ENCODE data around the gene DSCAM. TPM values are rescaled to one million over a fixed set of nuclear protein-coding genes. Genes with fewer than 3 reads are reported as not detected.

Gene DSCAM
- total RNA-seq, 1 experiment from 2014 or later: not detected

GRCh38 chr21:40829791-40830190 is 17.2 kb downstream of the DSCAM start:
- BruUV-seq (replicated peaks): no TSS peak
- Histone ChIP-seq H3K9me3 (ENCODE audit: control insufficient read depth in 1 of 2, insufficient read depth in 1 of 2, low read depth in 1 of 2, low read length in 2 of 2) (peaks cover 8 to 34% of the 10 kb centered on the region in 2 experiments; a peak in 2 of 4 replicates), H4K20me1 (ENCODE audit: insufficient read depth) (no peaks in the 10 kb centered on the region), H3K27ac (ENCODE audit: low read depth, low read length) (no peak overlapping the region), H3K79me2 (ENCODE audit: insufficient read depth, low read length) (no peaks in the 10 kb centered on the region), H3K36me3 (ENCODE audit: control insufficient read depth in 1 of 2, insufficient read depth in 2 of 2, low read length in 2 of 2) (no peaks in the 10 kb centered on the region), H2AFZ (ENCODE audit: low read depth, low read length, poor library complexity, severe bottlenecking) (no peak overlapping the region), H3K9ac (ENCODE audit: low read length) (no peak overlapping the region), H3K9me2 (ENCODE audit: insufficient read depth) (no peaks in the 10 kb centered on the region), H3K27me3 (ENCODE audit: insufficient read depth, low read length) (no peaks in the 10 kb centered on the region), H3K4me1 (ENCODE audit: control insufficient read depth in 1 of 2, insufficient read depth in 2 of 2, low read length in 2 of 2) (no peaks in the 10 kb centered on the region), H3K4me3 (replicated peaks in 1 of 2; ENCODE audit: low read depth in 1 of 2, low read length in 2 of 2) (no peak overlapping the region), H3K4me2 (ENCODE audit: low read length) (no peak overlapping the region)
- POLR2A ChIA-PET: no interaction called here
- intact Hi-C loops (cut with micrococcal nuclease): no loop called here
- RAD21 ChIA-PET (ENCODE audit: low non-redundant PET in 1 of 2, low total read pairs in 2 of 2, uncharacterized antibody in 2 of 2, unreplicated experiment in 2 of 2): no interaction called here
- TF ChIP-seq POLR2AphosphoS5 (IDR thresholded peaks at IDR 0.05; ENCODE audit: low read depth, low read length): no peak
- no peak for TF ChIP-seq MAX (IDR thresholded peaks at IDR 0.05)
- TF ChIP-seq, protein P1, sequence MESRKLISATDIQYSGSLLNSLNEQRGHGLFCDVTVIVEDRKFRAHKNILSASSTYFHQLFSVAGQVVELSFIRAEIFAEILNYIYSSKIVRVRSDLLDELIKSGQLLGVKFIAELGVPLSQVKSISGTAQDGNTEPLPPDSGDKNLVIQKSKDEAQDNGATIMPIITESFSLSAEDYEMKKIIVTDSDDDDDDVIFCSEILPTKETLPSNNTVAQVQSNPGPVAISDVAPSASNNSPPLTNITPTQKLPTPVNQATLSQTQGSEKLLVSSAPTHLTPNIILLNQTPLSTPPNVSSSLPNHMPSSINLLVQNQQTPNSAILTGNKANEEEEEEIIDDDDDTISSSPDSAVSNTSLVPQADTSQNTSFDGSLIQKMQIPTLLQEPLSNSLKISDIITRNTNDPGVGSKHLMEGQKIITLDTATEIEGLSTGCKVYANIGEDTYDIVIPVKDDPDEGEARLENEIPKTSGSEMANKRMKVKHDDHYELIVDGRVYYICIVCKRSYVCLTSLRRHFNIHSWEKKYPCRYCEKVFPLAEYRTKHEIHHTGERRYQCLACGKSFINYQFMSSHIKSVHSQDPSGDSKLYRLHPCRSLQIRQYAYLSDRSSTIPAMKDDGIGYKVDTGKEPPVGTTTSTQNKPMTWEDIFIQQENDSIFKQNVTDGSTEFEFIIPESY (IDR thresholded peaks at IDR 0.05; ENCODE audit: extremely low read depth, insufficient replicate concordance, low read length): no peak
- TF ChIP-seq EGR1 (IDR thresholded peaks at IDR 0.05; ENCODE audit: low read depth): no peak
- TF ChIP-seq TCF7L2 (IDR thresholded peaks at IDR 0.05; ENCODE audit: borderline replicate concordance, extremely low read depth, insufficient read depth, insufficient read length): no peak
- TF ChIP-seq SRF (IDR thresholded peaks at IDR 0.05; ENCODE audit: low read depth): no peak
- TF ChIP-seq CBX3 (IDR thresholded peaks at IDR 0.05; ENCODE audit: low read depth): no peak
- TF ChIP-seq EZH2phosphoT487 (IDR thresholded peaks at IDR 0.05; ENCODE audit: borderline replicate concordance): no peak
- DNase-seq (ENCODE audit: low read depth, low spot score) (no peak), ATAC-seq (no peak)
- CTCF ChIA-PET: no interaction called here

- DNase-seq (ENCODE audit: low read depth, low spot score) (no peak), ATAC-seq (no peak)
- Histone ChIP-seq H4K20me1 (ENCODE audit: insufficient read depth) (no peaks in the 10 kb centered on the region), H3K9me3 (ENCODE audit: control insufficient read depth in 1 of 2, insufficient read depth in 1 of 2, low read depth in 1 of 2, low read length in 2 of 2) (peaks cover 8 to 34% of the 10 kb centered on the region in 2 experiments; a peak in 2 of 4 replicates), H3K27me3 (ENCODE audit: insufficient read depth, low read length) (no peaks in the 10 kb centered on the region), H2AFZ (ENCODE audit: low read depth, low read length, poor library complexity, severe bottlenecking) (no peak overlapping the region), H3K4me3 (replicated peaks in 1 of 2; ENCODE audit: low read depth in 1 of 2, low read length in 2 of 2) (no peak overlapping the region), H3K79me2 (ENCODE audit: insufficient read depth, low read length) (no peaks in the 10 kb centered on the region), H3K9me2 (ENCODE audit: insufficient read depth) (no peaks in the 10 kb centered on the region), H3K27ac (ENCODE audit: low read depth, low read length) (no peak overlapping the region), H3K4me1 (ENCODE audit: control insufficient read depth in 1 of 2, insufficient read depth in 2 of 2, low read length in 2 of 2) (no peaks in the 10 kb centered on the region), H3K4me2 (ENCODE audit: low read length) (no peak overlapping the region), H3K9ac (ENCODE audit: low read length) (no peak overlapping the region), H3K36me3 (ENCODE audit: control insufficient read depth in 1 of 2, insufficient read depth in 2 of 2, low read length in 2 of 2) (no peaks in the 10 kb centered on the region)
- no TSS peak for BruUV-seq (replicated peaks)
- intact Hi-C loops (cut with micrococcal nuclease): no loop called here
- ChIA-PET POLR2A (no interaction called here), RAD21 (ENCODE audit: low non-redundant PET in 1 of 2, low total read pairs in 2 of 2, uncharacterized antibody in 2 of 2, unreplicated experiment in 2 of 2) (no interaction called here), CTCF (no interaction called here)
- no peak for TF ChIP-seq ZNF274 (IDR thresholded peaks at IDR 0.05; ENCODE audit: low read depth, low read length)
Measured at GRCh38 chr21:40829308-40829707, 17.6 kb downstream of the DSCAM start.

All from HCT116 (cell line).